RWPE2 (cell line): ENCODE data around the gene EFNA1.
A peak's percentile ranks its signal among the peaks of the same experiment; 100 is the strongest.

Source experiments
- ATAC-seq: fragments of 200-7000 bp; cut with Tn5 transposase; 3 replicates; pipeline ENCODE4 v1.9.1; 2021; ENCODE audit warnings: low read depth
- DNase-seq: peaks from one replicate; pipeline ENCODE4 v3.0.0-alpha.2; 2020; ENCODE audit warnings: low spot score
- H3K27ac ChIP-seq: fragments of 450-650 bp; 2 replicates; pipeline ENCODE4 v1.5.1; 2017; ENCODE audit warnings: mild to moderate bottlenecking; ENCODE audit not compliant: poor library complexity, severe bottlenecking
- H3K27me3 ChIP-seq: fragments of 250-450 bp; sonication (Bioruptor Pico); 2 replicates; pipeline ENCODE4 v1.5.1; 2021; ENCODE audit warnings: mild to moderate bottlenecking, moderate library complexity; ENCODE audit not compliant: insufficient read depth, poor library complexity, severe bottlenecking
- H3K36me3 ChIP-seq: fragments of 250-450 bp; sonication (Bioruptor Pico); 2 replicates; pipeline ENCODE4 v1.5.1; 2020; ENCODE audit warnings: low read depth, mild to moderate bottlenecking, moderate library complexity
- H3K4me1 ChIP-seq: fragments of 250-450 bp; sonication (Bioruptor Pico); 2 replicates; pipeline ENCODE4 v1.5.1; 2021; ENCODE audit warnings: mild to moderate bottlenecking, moderate library complexity; ENCODE audit not compliant: insufficient read depth, poor library complexity, severe bottlenecking
- H3K4me3 ChIP-seq: fragments of 250-450 bp; sonication (Bioruptor Pico); 2 replicates; pipeline ENCODE4 v1.5.1; 2021; ENCODE audit warnings: mild to moderate bottlenecking, moderate library complexity; ENCODE audit not compliant: severe bottlenecking
- H3K9me3 ChIP-seq: fragments of 250-450 bp; sonication (Bioruptor Pico); 2 replicates; pipeline ENCODE4 v1.5.1; 2021; ENCODE audit warnings: mild to moderate bottlenecking, moderate library complexity; ENCODE audit not compliant: severe bottlenecking
- CTCF ChIP-seq: fragments of 450-650 bp; IDR thresholded peaks from one replicate; pipeline ENCODE4 v1.5.1; 2017; ENCODE audit warnings: mild to moderate bottlenecking, moderate library complexity; ENCODE audit not compliant: poor library complexity, severe bottlenecking

Gene EFNA1

GRCh38 chr1:155128755-155129473, 1.2 kb downstream of the EFNA1 start:
- H3K4me3 ChIP-seq: peak overlapping the region; percentile 64
- DNase-seq: no peak
- peaks cover 35% of the 10 kb centered on the region for H3K36me3 ChIP-seq

GRCh38 chr1:155130272-155131006, 2.8 kb downstream of the EFNA1 start:
- ATAC-seq (no peak), DNase-seq (no peak)
- Histone ChIP-seq H3K27ac (peak overlapping the region; percentile 91), H3K4me3 (peak overlapping the region; percentile 64), H3K27me3 (no peaks in the 10 kb centered on the region), H3K4me1 (peaks cover 36% of the 10 kb centered on the region), H3K36me3 (peaks cover 44% of the 10 kb centered on the region), H3K9me3 (no peaks in the 10 kb centered on the region)
- TF ChIP-seq CTCF: no peak

More at GRCh38 chr1:155128755-155129473, 1.2 kb downstream of the EFNA1 start:
- peak overlapping the region; percentile 91 for H3K27ac ChIP-seq
- no peak for TF ChIP-seq CTCF
- peaks cover 45% of the 10 kb centered on the region for H3K4me1 ChIP-seq
- H3K9me3 ChIP-seq: no peaks in the 10 kb centered on the region
- no peak for ATAC-seq
- no peaks in the 10 kb centered on the region for H3K27me3 ChIP-seq

- ATAC-seq (no peak), DNase-seq (no peak)
- Histone ChIP-seq H3K27me3 (no peaks in the 10 kb centered on the region), H3K27ac (peak overlapping the region; percentile 91), H3K9me3 (no peaks in the 10 kb centered on the region), H3K36me3 (peaks cover 44% of the 10 kb centered on the region), H3K4me3 (no peak overlapping the region), H3K4me1 (peaks cover 27% of the 10 kb centered on the region)
- no peak for TF ChIP-seq CTCF
Observed at GRCh38 chr1:155131285-155131684, 3.6 kb downstream of the EFNA1 start.

GRCh38 chr1:155131856-155132255, 4.2 kb downstream of the EFNA1 start:
- Histone ChIP-seq H3K36me3 (peaks cover 44% of the 10 kb centered on the region), H3K27ac (peak overlapping the region; percentile 91), H3K9me3 (no peaks in the 10 kb centered on the region), H3K4me3 (no peak overlapping the region), H3K27me3 (no peaks in the 10 kb centered on the region), H3K4me1 (peaks cover 22% of the 10 kb centered on the region)
- DNase-seq: no peak
- ATAC-seq: no peak
- TF ChIP-seq CTCF: no peak

GRCh38 chr1:155133799-155134281, 6.2 kb downstream of the EFNA1 start:
- peaks cover 52% of the 10 kb centered on the region for H3K36me3 ChIP-seq

More at GRCh38 chr1:155133799-155134281, 6.2 kb downstream of the EFNA1 start:
- no peak for TF ChIP-seq CTCF
- ATAC-seq (no peak), DNase-seq (no peak)
- Histone ChIP-seq H3K27me3 (no peaks in the 10 kb centered on the region), H3K4me3 (no peak overlapping the region), H3K4me1 (peaks cover 19% of the 10 kb centered on the region), H3K9me3 (no peaks in the 10 kb centered on the region), H3K27ac (peak overlapping the region; percentile 91)
